ENCODE measurements around the gene NKIRAS2.

DNA sequence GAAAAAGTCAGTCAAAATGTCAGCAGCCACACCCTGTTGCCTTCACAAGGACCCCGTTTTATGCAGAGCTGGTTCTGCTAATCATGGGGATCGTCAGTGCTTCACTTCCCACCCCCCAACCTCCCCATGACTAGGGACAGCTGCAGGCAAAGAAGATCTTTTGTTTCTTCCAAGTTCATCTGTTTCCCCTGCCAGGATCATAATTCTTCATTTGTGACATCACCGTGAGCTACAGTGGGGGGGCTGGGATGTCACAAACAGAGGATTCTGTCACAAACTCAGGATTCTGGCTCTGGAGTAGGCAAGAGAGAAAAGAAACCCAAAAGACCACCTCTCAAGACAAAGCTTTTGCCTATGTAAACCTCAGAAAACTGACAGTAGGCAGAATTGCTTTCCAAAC, 27.3 kb upstream of the NKIRAS2 start:
- TF ChIP-seq EZH2 (IDR thresholded peaks at IDR 0.05; ENCODE audit: borderline replicate concordance, low read depth, low read length, severe bottlenecking), result no peak
- TF ChIP-seq, protein P1, sequence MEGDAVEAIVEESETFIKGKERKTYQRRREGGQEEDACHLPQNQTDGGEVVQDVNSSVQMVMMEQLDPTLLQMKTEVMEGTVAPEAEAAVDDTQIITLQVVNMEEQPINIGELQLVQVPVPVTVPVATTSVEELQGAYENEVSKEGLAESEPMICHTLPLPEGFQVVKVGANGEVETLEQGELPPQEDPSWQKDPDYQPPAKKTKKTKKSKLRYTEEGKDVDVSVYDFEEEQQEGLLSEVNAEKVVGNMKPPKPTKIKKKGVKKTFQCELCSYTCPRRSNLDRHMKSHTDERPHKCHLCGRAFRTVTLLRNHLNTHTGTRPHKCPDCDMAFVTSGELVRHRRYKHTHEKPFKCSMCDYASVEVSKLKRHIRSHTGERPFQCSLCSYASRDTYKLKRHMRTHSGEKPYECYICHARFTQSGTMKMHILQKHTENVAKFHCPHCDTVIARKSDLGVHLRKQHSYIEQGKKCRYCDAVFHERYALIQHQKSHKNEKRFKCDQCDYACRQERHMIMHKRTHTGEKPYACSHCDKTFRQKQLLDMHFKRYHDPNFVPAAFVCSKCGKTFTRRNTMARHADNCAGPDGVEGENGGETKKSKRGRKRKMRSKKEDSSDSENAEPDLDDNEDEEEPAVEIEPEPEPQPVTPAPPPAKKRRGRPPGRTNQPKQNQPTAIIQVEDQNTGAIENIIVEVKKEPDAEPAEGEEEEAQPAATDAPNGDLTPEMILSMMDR (IDR thresholded peaks at IDR 0.05; ENCODE audit: borderline replicate concordance, extremely low read depth, low read length, poor library complexity, severe bottlenecking), result no peak

Data from DND-41 (cell line).